Vagina (tissue), 2 donors: Measurements from ENCODE around the gene CNGA3.

Source experiments
- POLR2A ChIP-seq, 2 donors: fragments of 450-650 bp; IDR thresholded peaks; one replicate each; pipeline ENCODE4 v1.6.1; 2017; ENCODE audit warnings: antibody characterized with exemption in 2 of 2, mild to moderate bottlenecking in 2 of 2, moderate library complexity in 2 of 2
- TF ChIP-seq, protein P1 (sequence below), 3 experiments: fragments of 450-650 bp in 2 of 3; fragments of 200-600 bp in 1 of 3; sonication (generic) in 1 of 3; IDR thresholded peaks; one replicate each; pipeline ENCODE4 v1.5.1; 2017 to 2019; ENCODE audit warnings: antibody characterized with exemption in 3 of 3, mild to moderate bottlenecking in 2 of 3, moderate library complexity in 2 of 3

DNA sequence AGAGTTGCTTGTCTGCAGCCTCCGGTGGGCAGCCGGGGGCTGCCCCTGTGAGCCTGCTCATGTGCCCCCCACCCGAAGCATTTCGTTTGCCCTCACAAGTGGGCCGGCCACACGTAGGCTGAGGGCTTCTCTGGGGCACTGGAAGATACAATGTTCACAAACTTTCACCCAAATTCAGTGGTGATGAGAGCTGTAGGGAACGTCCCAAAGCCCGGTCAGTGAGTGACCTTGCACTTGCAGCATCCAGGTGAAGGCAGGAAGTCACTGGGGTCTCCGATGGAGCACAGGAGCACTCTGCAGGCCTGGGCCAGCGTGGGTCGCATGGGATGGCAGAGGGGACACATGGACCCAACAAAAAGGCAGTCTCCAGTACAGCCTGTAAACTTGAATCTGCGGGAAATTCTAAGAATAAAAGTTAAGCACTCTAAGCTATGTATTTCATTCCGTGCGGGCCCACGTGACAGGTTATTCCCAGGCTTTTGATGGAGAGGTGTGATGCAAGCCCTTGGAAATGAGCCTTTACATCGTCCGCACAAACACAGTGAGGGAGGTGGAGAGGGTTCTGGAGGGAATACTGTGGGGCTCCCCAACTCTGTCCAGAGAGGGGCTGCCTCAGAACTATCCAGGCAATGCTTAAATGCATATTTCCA, 42.5 kb downstream of the CNGA3 start:
- TF ChIP-seq, protein P1, sequence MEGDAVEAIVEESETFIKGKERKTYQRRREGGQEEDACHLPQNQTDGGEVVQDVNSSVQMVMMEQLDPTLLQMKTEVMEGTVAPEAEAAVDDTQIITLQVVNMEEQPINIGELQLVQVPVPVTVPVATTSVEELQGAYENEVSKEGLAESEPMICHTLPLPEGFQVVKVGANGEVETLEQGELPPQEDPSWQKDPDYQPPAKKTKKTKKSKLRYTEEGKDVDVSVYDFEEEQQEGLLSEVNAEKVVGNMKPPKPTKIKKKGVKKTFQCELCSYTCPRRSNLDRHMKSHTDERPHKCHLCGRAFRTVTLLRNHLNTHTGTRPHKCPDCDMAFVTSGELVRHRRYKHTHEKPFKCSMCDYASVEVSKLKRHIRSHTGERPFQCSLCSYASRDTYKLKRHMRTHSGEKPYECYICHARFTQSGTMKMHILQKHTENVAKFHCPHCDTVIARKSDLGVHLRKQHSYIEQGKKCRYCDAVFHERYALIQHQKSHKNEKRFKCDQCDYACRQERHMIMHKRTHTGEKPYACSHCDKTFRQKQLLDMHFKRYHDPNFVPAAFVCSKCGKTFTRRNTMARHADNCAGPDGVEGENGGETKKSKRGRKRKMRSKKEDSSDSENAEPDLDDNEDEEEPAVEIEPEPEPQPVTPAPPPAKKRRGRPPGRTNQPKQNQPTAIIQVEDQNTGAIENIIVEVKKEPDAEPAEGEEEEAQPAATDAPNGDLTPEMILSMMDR (IDR thresholded peaks at IDR 0.05), result no peak
- TF ChIP-seq POLR2A (IDR thresholded peaks at IDR 0.05), result no peak
